A549 treated with dexamethasone at 1 μM for 4 hours (cell line): ENCODE data around the gene ADAMTS4. TPM values are rescaled to one million over a fixed set of nuclear protein-coding genes. Genes with fewer than 3 reads are reported as not detected.

ENCODE experiments used
- total RNA-seq: library from RNA; stranded (reverse); fragments of 200-300 nt; extraction: Qiagen RNA extraction; gene quantifications from 5 replicates; pipeline ENCODE4 v1.2.3, GENCODE V29; 2022

The ADAMTS4 gene, protein sequence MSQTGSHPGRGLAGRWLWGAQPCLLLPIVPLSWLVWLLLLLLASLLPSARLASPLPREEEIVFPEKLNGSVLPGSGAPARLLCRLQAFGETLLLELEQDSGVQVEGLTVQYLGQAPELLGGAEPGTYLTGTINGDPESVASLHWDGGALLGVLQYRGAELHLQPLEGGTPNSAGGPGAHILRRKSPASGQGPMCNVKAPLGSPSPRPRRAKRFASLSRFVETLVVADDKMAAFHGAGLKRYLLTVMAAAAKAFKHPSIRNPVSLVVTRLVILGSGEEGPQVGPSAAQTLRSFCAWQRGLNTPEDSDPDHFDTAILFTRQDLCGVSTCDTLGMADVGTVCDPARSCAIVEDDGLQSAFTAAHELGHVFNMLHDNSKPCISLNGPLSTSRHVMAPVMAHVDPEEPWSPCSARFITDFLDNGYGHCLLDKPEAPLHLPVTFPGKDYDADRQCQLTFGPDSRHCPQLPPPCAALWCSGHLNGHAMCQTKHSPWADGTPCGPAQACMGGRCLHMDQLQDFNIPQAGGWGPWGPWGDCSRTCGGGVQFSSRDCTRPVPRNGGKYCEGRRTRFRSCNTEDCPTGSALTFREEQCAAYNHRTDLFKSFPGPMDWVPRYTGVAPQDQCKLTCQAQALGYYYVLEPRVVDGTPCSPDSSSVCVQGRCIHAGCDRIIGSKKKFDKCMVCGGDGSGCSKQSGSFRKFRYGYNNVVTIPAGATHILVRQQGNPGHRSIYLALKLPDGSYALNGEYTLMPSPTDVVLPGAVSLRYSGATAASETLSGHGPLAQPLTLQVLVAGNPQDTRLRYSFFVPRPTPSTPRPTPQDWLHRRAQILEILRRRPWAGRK
- 0.01 TPM in 3 of 5 replicates, not detected in the others for total RNA-seq

DNA sequence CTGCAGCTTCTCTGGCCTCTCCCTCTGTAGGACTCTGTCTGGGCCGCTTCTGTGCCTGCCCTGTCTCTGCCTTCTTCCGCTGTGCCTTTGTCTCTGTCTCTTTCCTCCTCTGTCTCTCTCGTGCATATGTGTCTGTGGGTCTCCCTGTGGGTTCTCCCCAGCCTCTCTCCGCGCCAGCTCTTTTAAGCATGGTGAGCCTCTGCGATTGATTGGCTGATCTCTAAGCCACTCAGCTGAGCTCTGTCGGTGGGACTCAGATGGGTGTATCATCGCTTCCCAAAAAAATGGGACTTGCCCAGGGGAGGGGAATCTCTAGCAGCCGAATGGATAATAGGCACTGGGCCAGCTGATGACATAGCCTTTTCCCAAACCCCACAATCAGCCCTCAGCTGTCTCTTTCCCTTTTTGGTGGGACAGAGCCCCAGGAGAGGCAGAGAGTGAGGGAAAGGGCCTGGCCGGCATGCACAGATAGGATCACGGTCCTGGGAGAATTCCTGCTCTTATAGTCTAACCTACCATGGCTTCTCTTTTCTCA is at the start of gene ADAMTS4:
Gene ADAMTS4 (minus strand): TSS at position 158 of the 535 bp plus-strand sequence. CDS start 427 bp downstream, outside the sequence.

DNA sequence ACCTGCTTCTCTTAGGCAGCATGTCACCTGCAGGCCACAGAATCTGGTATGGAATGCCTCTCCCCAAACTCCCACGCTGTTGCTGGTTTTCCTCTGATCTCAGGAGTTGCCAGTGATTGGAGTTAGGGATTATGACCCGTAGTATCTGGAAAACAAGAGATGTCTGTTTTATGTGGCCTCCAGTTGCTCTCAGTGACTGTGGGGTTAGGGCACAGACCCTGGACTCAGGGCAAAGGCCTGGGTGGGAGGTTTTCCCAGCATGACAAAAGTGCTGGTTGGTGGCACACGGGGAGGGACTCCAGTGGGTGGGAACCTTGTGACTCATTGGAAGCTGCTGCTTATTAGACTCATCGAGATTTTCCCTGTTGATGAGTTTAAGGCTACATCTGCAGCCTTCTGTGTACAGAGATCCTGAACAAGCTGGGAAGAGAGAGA is 39.2 kb upstream of the ADAMTS4 start, which contains the start of gene NR1I3:
Gene NR1I3 (minus strand): TSS at position 165 of the 435 bp plus-strand sequence. CDS start 1,638 bp downstream, outside the sequence.

DNA sequence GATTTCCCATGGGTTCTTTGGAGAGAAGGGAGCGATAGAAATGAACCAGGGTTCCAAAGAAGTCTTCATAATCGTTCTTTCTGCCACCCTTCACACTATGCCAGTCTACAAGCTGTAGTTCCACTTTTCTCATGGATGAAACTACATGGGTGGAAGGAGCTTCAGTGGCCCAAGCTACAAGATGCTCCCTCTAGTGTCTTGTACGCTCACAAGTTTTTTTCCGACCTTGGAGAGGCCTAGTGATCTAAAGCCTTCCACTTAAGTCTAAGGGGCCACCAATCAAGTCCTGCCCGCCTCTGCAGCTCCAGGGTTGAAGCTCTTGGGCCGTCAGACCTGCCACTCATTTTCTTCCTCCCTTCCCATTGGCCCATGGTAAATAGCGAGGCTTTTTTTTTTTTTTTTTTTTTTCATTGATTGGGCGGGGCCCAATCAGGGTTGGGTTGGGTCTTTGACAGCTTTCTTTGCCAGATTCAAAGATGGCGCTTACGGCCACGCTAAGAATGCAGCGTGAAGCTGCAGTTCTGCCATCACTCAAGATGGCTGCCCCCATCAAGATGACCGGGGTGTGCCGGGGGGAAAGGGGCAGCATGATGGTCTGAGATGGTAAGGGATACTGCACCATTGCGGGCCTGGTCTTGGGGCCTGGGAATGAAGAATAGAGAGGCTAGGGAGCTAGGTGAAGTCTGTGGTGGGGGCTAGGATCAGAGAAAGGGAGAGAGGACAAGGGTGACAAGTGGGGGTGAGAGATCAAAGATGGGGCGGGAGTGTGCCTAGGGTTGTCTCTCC is 26.9 kb upstream of the ADAMTS4 start, which contains the start of gene TOMM40L:
Gene TOMM40L (plus strand): TSS at position 527 of the 786 bp plus-strand sequence. CDS start 430 bp downstream, outside the sequence.

DNA sequence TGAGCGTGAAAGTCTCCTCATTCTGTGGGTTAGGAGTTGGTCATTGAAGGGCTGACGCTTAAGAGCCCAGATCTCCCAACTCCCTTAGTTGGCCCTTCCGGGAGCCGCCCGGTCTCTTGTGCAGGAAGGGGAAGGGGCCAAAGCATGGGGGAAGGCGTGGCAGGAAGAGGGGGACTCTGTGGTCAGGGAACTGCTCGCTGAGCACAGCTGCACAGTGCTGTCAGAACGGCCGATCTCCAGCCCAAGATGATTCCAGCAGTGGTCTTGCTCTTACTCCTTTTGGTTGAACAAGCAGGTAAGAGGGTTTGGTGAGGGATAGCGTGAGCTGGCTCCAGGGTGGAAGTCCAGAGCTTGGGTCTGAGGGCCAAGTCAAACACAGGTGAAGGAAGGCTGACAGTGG is 16.2 kb upstream of the ADAMTS4 start, which contains the start of gene FCER1G:
Gene FCER1G (plus strand): TSS at position 220 of the 400 bp plus-strand sequence. CDS start 27 bp downstream, at position 247.

DNA sequence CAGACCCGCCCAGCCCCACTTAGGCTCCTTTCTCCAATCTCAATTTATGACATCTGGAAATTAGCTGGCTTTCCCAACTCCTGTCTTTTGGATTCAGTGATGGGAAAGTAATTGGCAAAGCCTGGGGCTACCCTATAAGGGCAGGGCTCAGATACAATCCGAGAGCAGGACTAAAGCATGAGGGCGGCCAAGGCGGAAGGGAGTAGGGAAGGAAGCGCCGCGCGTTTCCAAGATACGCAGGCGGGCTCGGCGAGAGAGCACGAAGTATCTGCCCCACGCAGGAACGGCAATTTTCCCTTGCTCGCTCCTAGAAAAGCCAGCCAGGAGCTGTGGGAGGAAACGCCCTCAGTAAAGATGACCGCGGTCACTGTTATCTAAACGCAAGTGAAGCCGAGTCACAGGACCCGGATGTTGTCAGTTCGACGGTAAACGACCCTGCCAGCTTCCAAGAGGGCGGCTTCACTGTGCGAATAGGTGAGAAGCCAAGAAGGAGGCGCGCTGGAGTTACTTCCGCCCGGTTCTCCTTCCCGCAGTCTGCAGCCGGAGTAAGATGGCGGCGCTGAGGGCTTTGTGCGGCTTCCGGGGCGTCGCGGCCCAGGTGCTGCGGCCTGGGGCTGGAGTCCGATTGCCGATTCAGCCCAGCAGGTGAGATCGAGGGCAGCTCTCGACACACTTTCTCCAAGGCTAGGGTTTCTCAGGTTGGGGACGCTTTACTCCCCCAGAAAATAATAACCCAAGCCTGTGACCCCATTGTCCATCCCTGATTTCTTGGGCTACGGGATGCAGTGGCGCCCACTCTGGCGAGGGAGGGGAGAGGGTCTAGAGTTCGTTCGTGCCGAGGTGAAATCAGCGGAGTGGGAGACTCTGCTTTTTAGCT is 3.2 kb upstream of the ADAMTS4 start, which contains the start of gene NDUFS2:
Gene NDUFS2 (plus strand): TSS at position 532 of the 877 bp plus-strand sequence. CDS start 19 bp downstream, at position 551.

DNA sequence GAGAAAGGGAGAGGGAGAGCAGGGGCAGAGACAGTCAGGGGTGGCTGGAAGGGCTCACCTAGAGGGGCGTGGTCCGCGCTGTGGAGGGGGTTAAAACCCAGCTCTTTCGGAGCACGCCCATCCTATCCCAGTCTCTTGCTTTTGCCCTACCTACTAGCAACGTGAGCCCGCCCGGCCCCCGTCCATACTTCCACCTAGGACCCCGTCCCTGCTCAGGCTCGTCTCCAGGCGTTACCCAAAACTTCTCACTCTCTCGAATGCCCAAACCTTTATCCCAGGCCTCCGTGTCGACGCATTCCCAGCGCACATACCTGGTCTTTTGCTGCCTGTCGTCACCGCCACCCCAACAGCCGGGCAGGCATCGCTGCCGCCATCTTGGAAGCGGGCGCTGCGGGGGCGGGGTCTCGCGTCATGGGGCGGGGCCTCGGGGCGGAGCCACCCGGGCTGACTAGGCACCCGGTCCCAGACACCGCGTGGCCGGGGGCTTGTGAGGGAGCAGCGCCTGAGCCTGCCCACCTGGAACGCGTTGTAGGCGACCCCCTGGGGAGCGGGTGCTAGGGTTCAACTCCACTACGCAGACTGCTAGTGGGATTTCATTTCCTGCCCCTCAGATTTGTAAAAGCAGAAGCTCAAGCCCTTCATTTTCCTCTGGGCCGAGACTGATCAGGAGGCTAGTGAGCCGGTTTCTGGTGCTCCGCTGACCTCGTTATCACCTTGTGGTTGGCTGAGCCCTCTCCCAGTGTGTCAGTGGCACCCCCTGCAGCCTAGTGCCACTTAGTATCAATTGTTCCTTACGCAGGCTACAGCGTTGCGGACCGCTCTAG is 21.5 kb downstream of the ADAMTS4 start, which contains the start of gene B4GALT3:
Gene B4GALT3 (minus strand): TSS at position 396 of the 824 bp plus-strand sequence. CDS start 1,447 bp downstream, outside the sequence.

DNA sequence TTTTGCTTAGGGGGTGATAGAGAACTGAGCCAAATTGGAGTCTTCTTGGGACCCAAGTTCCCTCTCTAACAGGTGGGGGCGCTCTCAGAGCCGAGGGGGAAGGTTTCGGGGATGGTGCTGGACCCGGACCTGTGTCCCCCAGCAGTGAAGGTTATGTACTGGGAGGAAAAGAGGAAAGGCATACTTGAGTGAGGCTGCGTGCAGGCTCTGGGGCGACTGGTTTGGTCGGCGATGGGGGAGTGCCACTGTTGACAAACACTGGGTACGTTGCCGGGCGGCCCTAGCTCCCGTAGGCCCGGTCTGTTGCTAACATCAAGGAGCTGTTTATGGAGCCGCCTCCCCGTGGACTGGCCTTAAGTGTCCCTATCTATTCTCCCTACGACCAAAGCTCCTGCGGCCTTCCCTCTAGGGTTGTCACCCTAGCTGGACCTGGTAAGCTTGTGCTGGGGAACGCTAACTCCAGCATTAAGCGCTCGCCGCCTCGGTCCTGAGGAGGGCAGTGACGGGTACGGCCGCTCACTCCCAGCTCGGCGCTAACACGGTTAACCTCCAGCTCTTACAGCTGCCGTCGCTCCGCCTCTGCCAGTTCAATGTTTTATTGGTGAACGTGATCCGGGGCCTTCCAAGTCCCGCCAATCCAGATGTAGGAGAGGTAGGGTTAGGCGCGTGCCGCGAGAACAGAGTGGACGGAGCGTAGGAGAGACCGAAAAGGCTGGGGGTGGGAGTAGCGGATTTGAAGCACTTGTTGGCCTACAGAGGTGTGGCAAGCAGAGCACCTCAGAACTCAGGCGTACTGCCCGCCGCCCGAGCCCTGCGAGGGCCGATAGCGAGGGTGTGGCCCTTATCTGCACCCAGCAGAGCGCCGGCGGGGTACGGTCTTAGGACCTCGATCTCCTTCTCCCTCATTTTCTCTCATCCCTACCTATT is 32.8 kb downstream of the ADAMTS4 start, which contains the start of gene PPOX:
Gene PPOX (plus strand): TSS at position 685 of the 927 bp plus-strand sequence. CDS start 422 bp downstream, outside the sequence.

DNA sequence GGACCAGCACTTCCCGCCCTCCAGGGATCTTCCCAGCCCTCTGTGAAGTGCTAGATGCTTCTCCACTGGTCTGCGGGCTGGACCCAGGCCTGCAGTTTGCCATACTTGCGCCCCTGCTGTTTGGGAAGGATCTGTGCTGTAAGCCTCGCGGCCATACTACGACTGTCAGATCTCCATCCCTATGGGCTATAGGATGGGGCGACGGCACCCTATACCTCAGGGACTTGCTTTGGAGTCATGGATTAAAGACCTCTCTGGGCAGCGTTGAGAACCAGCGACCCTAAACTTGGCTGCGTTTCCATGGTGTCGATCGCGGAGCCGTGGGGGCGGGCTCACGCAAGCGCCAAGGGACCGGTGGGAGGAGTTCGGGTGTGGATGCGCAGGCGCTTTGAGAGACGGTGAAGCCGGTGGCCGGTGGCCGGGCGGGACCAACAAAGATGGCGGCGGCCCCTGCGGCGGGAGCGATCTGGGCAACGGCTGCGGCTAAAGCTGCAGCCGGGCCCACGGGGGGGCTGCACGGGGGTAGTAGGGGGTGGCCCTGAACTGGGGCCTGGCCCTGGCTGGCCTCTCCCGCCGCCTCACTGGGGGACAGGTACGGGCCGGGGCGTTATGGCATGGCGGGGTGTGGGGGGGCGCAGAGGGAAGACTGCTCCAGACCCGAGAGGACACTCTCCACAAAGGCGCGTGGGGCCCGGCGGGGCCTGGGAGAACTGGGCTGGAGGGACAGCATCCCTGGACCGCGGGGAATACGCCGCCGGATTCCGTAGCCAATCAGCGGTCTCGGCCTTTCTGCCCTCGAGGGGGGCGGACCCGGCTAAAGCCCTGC is 39.6 kb downstream of the ADAMTS4 start, which contains the start of gene USP21:
Gene USP21 (plus strand): TSS at position 414 of the 826 bp plus-strand sequence. CDS start 1,141 bp downstream, outside the sequence.

DNA sequence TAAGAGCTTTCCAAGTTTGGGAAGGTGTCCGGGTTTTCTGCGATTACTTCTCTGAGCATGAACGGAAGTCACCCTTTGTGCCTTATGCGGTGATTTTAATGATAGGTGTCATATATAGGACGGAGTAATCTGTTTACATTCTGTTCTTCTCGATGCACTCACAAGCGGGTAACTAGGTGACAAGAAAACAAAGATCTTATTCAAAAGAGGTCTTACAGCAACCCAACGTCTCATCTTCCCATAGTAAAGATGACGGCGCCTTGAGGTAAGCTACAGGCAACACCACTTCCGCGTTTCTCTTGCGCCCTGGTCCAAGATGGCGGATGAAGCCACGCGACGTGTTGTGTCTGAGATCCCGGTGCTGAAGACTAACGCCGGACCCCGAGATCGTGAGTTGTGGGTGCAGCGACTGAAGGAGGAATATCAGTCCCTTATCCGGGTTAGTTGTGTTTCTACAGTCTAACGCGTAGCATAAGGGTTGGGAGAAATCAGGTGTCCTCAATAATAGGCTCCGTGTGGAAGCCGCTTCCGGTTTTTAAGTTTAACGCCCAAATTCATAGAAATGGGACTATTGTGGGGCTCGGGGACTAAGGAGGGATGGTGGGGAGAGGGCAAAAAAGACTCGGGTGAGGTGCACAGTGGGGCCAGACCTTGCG is 45.0 kb downstream of the ADAMTS4 start, which contains the start of gene UFC1:
Gene UFC1 (plus strand): TSS at position 297 of the 656 bp plus-strand sequence. CDS start 20 bp downstream, at position 317.

Other genes with a start within 250 kb of the ADAMTS4 start
- 0.66 to 1.1 TPM (median 0.82 TPM) in 5 replicates for gene ITLN2, start 244.2 kb downstream of the ADAMTS4 start, total RNA-seq
- 58.5 to 82.8 TPM (median 74.8 TPM) in 5 replicates for gene F11R, start 177.9 kb downstream of the ADAMTS4 start, total RNA-seq
- 0.17 to 0.32 TPM (median 0.24 TPM) in 3 of 5 replicates, not detected in the others for gene TSTD1, start 160.1 kb downstream of the ADAMTS4 start, total RNA-seq
- gene USF1, start 153.1 kb downstream of the ADAMTS4 start, total RNA-seq: 46.5 to 54.5 TPM (median 50.7 TPM) in 5 replicates
- 0.06 to 0.15 TPM (median 0.14 TPM) in 5 replicates for gene ARHGAP30, start 129.2 kb downstream of the ADAMTS4 start, total RNA-seq
- gene NECTIN4, start 109.5 kb downstream of the ADAMTS4 start, total RNA-seq: 1.6 to 3.5 TPM (median 2.2 TPM) in 5 replicates
- 1.5 to 2.1 TPM (median 1.6 TPM) in 5 replicates for gene KLHDC9, start 100.7 kb downstream of the ADAMTS4 start, total RNA-seq
- gene PFDN2, start 81.0 kb downstream of the ADAMTS4 start, total RNA-seq: 97.6 to 118 TPM (median 102 TPM) in 5 replicates
- gene NIT1, start 80.9 kb downstream of the ADAMTS4 start, total RNA-seq: 27.5 to 32.9 TPM (median 31.8 TPM) in 5 replicates
- gene DEDD, start 66.4 kb downstream of the ADAMTS4 start, total RNA-seq: 27.0 to 38.1 TPM (median 34.9 TPM) in 5 replicates
- gene UFC1, start 45.1 kb downstream of the ADAMTS4 start, total RNA-seq: 89.0 to 149 TPM (median 91.5 TPM) in 5 replicates
- gene USP21, start 39.6 kb downstream of the ADAMTS4 start, total RNA-seq: 14.8 to 21.6 TPM (median 20.7 TPM) in 5 replicates
- gene PPOX, start 32.6 kb downstream of the ADAMTS4 start, total RNA-seq: 10.8 to 16.0 TPM (median 13.4 TPM) in 5 replicates
- 20.3 to 26.3 TPM (median 25.3 TPM) in 5 replicates for gene B4GALT3, start 21.5 kb downstream of the ADAMTS4 start, total RNA-seq
- 80.5 to 103 TPM (median 82.4 TPM) in 5 replicates for gene NDUFS2, start 3.3 kb upstream of the ADAMTS4 start, total RNA-seq
- 0.23 to 0.34 TPM (median 0.25 TPM) in 3 of 5 replicates, not detected in the others for gene FCER1G, start 16.2 kb upstream of the ADAMTS4 start, total RNA-seq
- gene APOA2, start 24.6 kb upstream of the ADAMTS4 start, total RNA-seq: not detected in 5 replicates
- 9.3 to 11.1 TPM (median 11.0 TPM) in 5 replicates for gene TOMM40L, start 27.0 kb upstream of the ADAMTS4 start, total RNA-seq
- not detected in 5 replicates for gene NR1I3, start 39.1 kb upstream of the ADAMTS4 start, total RNA-seq
- 0.07 to 0.12 TPM (median 0.09 TPM) in 3 of 5 replicates, not detected in the others for gene PCP4L1, start 59.7 kb upstream of the ADAMTS4 start, total RNA-seq
- gene MPZ, start 110.9 kb upstream of the ADAMTS4 start, total RNA-seq: 0.15 to 0.26 TPM (median 0.23 TPM) in 5 replicates
- gene SDHC, start 115.3 kb upstream of the ADAMTS4 start, total RNA-seq: 191 to 237 TPM (median 201 TPM) in 5 replicates
- gene CFAP126, start 168.8 kb upstream of the ADAMTS4 start, total RNA-seq: 0.16 to 0.29 TPM (median 0.24 TPM) in 4 of 5 replicates, not detected in the other